ENCODE measurements around the gene SOX11.

DNA sequence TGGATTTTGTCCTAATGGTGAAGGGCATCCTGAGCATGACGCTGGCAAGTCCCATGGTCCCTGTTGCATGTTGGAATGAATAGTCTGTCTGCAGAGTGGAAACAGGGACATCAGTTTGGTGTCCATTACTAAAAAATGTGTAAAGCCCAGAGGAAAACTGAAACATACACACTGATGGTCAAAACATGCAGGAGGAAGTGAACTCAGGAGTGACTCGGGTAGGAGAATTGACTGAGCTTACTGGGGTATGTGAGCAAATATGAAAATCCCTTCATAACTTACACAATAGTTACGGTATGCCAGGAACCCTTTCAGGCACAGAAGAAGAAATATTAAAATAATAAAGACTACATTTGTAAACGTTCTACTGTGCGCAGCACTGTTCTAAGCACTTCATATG, 5.6 kb upstream of the SOX11 start:
- no peak for TF ChIP-seq POLR2A (IDR thresholded peaks at IDR 0.05)
- TF ChIP-seq, protein P1, sequence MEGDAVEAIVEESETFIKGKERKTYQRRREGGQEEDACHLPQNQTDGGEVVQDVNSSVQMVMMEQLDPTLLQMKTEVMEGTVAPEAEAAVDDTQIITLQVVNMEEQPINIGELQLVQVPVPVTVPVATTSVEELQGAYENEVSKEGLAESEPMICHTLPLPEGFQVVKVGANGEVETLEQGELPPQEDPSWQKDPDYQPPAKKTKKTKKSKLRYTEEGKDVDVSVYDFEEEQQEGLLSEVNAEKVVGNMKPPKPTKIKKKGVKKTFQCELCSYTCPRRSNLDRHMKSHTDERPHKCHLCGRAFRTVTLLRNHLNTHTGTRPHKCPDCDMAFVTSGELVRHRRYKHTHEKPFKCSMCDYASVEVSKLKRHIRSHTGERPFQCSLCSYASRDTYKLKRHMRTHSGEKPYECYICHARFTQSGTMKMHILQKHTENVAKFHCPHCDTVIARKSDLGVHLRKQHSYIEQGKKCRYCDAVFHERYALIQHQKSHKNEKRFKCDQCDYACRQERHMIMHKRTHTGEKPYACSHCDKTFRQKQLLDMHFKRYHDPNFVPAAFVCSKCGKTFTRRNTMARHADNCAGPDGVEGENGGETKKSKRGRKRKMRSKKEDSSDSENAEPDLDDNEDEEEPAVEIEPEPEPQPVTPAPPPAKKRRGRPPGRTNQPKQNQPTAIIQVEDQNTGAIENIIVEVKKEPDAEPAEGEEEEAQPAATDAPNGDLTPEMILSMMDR (IDR thresholded peaks at IDR 0.05), result no peak

Data from right lobe of liver (tissue), 4 donors.